Fibroblast of lung (primary cell): Measurements from ENCODE around the gene WNT3.

Experiments
- EZH2 ChIP-seq: IDR thresholded peaks from 2 replicates; pipeline ENCODE4 v1.5.1; 2012; ENCODE audit warnings: low read length, control low read depth, mild to moderate bottlenecking; ENCODE audit errors: missing control alignments
- TF ChIP-seq, protein P1 (sequence below), 2 donors: IDR thresholded peaks in 1 of 2; conservative IDR thresholded peaks in 1 of 2; 1 replicate in 1 of 2; 2 replicates in 1 of 2; pipeline ENCODE4 v1.5.1; 2011 to 2012; ENCODE audit warnings: low read length in 2 of 2, control low read depth in 1 of 2, inconsistent platforms in 1 of 2, low read depth in 1 of 2, mild to moderate bottlenecking in 1 of 2

DNA sequence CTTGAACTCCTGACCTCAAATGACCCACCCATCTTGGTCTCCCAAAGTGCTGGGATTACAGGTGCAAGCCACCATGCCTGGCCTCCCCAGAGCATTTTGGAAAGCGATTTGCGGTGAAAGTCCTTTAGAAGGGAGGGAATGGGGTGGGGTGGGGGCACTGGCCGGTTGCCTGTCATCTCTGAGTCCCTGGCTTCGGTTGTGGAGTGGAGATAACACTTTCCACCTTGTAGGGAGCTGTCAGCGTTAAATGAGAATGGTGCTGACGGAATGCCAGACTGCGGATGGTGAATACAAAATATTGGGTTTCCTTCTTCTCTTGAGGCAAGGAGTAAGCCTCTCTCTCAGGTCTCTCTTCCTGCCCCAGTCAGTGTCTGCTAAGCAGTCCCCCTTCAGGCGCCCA is 5.2 kb upstream of the WNT3 start:
- TF ChIP-seq EZH2 = no peak
- TF ChIP-seq, protein P1, sequence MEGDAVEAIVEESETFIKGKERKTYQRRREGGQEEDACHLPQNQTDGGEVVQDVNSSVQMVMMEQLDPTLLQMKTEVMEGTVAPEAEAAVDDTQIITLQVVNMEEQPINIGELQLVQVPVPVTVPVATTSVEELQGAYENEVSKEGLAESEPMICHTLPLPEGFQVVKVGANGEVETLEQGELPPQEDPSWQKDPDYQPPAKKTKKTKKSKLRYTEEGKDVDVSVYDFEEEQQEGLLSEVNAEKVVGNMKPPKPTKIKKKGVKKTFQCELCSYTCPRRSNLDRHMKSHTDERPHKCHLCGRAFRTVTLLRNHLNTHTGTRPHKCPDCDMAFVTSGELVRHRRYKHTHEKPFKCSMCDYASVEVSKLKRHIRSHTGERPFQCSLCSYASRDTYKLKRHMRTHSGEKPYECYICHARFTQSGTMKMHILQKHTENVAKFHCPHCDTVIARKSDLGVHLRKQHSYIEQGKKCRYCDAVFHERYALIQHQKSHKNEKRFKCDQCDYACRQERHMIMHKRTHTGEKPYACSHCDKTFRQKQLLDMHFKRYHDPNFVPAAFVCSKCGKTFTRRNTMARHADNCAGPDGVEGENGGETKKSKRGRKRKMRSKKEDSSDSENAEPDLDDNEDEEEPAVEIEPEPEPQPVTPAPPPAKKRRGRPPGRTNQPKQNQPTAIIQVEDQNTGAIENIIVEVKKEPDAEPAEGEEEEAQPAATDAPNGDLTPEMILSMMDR (conservative IDR thresholded peaks at IDR 0.05 in 1 of 2, IDR thresholded peaks at IDR 0.05 in 1 of 2; ENCODE audit: low read depth in 1 of 2, low read length in 2 of 2) = no peak
